GM19438 (cell line): ENCODE data around the gene NUP43.
"Not testable (repeated sequence)": the region's sequence is repeated elsewhere in the genome, so short reads cannot be mapped to it uniquely, and the experiment has no call there.

Experiments used
- ATAC-seq: cut with Tn5 transposase; IDR thresholded peaks from one replicate; pipeline ENCODE4 v1.9.1; 2021; ENCODE audit warnings: low read depth; ENCODE audit not compliant: unreplicated experiment

NUP43 gene

DNA sequence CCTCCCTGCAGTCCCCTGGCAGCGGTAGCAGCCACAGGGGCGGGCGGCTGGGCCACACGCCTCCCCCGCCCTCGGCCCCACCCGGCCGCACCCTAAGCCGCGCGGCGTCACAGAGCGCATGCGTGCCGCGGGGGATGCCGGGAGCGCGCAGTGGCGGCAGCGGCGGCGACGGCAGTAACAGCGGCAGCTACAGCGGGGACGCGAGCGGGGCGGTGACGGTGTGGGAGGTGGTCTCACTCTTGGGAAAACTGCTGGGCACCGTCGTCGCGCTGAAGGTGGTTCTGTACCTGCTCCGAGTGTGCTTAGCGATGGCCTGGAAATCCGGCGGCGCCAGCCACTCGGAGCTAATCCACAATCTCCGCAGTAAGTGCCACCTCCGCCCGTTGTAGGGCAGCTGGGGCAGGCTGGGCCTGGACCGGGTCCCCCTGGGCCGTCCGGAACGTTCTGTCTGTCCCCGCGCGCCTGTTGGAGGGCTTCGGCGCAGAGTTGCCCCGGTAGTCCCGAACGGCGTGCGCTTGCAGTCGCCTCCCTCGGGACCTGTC, 3.3 kb upstream of the NUP43 start, which contains the start of gene PCMT1:
Gene PCMT1, plus strand, starts transcription at position 148 of the 542 bp plus-strand sequence. Its CDS starts 161 bp downstream, at position 309.
- ATAC-seq, result peak; percentile 81

DNA sequence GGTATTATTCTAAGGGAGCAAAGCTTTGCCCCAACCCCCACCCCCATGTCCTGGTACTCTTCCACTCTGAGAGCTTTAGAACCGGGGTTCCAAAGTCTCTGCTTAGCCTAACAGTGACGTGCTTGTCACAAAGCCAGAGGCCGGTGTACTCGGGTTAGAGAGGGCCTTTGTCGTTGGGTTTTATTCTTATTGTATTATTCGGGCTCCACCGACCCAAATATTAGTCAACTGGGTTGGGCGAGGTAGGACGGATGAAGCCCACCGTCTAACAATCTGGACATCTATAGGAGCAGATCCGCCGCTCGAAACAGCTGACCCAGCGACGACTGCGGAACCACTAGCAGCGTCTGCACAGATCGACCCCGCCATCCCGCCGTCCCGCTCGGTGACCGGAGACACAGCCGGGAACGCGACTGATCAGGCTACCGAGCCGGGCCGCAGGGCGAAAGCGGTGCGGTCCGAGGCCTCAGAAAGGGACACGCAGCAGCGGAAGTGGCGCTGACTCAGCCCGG, 2.8 kb upstream of the NUP43 start:
- ATAC-seq, result not testable (repeated sequence)

DNA sequence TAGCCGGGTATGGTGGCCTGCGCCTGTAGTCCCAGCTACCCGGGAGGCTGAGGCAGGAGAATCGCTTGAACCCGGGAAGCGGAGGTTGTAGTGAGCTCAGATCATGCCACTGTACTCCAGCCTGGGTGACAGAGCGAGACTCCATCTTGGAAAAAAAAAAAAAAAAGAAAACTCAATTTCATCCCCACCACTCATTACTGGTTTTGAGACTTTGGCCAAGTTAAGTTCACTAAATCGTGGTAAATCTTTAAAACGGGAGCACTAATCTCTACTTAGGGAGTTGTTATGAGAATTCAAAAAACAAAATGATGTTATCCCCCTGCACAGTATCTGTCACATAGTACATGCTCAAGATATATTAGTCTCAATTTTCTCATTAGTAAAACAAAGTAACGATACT, 1.1 kb downstream of the NUP43 start:
- ATAC-seq, result not testable (repeated sequence)

DNA sequence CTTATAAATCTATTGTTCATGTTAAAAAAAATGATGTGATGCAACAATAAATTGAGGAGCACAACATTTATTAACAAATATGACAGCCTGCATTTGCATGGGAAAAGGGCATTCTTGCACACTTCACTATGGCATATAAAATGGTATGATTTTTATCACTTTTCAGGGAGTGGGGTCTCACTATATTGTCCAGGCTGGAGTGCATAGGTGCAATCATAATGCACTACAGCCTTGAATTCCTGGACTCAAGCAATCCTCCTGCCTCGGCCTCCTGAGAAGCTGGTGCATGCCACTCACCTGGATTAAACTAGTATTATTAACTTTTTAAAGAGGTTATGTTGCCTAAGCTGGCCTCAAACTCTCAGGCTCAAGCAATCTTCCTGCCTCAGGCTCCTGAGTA, 11.4 kb downstream of the NUP43 start:
- ATAC-seq, result no peak

DNA sequence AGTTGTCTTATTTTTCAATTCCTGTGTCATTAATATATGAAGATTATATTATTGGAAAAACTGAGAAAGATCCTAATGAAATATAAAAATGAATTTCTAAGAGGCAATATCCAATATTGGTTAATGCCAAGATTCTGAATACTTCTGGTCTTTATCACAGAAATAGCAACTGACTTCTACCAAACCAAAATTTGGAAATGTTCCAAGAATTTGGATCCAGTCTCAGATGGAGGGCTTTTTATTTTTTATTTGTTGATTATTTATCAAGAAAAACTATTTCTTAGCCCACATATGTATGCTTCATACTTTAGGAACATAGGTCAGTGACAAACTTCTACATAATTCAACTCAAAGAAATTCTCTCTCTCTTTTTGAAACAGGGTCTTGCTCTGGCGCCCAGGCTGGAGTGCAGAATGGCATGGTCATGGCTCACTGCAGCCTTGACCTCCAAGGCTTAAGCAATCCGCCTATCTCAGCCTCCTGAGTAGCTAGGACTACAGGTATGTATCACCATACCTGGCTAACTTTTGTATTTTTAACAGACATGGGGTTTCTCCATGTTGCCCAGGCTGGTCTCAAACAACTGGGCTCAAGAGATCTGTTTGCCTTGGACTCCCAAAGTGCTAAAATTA, 13.1 kb downstream of the NUP43 start:
- ATAC-seq, result no peak

DNA sequence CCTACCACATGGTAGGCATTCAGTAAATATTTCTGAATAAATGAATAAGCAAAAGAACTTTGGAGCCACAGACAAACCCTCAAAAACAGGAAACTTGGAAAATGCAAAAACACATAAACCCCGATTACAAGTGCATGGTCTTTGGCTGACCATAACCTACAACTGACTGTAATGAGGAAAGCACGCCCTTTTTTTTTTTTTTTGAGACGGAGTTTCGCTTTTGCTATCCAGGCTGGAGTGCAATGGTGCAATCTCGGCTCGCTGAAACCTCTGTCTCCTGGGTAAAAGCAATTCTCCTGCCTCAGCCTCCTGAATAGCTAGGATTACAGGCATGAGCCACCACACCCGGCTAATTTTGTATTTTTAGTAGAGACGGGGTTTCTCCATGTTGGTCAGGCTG, 16.5 kb downstream of the NUP43 start:
- ATAC-seq, result no peak

DNA sequence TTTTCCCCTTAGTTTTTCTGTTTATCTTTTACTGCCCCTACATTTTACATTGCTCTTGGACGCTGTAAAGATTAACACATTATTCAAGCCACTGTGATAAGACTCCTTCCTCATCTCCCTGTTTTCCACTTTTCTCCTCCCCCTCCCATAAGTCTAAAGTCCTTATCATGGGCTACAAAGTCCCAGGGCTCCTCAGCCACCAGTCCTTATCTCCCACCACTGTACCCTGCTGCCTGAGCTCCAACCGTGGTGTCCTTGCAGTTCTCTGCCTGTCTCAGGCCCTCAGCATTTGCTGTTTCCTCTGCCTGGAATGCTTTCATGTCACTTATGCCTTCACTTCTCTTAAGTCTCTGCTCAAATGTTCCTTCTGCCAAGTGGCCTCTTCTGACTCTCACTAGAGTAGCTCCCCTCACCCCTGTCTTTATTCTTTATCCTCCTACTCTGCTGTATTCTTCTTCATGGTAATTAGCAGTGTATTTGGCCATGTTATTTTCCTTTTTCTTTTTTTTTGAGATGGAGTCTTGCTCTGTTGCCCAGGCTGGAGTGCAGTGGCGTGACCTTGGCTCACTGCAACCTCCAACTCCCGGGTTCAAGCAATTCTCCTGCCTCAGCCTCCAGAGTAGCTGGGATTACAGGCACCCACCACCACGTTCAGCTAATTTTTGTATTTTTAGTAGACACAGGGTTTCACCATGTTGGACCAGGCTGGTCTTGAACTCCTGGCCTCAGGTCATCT, 17.7 kb downstream of the NUP43 start:
- ATAC-seq, result no peak

DNA sequence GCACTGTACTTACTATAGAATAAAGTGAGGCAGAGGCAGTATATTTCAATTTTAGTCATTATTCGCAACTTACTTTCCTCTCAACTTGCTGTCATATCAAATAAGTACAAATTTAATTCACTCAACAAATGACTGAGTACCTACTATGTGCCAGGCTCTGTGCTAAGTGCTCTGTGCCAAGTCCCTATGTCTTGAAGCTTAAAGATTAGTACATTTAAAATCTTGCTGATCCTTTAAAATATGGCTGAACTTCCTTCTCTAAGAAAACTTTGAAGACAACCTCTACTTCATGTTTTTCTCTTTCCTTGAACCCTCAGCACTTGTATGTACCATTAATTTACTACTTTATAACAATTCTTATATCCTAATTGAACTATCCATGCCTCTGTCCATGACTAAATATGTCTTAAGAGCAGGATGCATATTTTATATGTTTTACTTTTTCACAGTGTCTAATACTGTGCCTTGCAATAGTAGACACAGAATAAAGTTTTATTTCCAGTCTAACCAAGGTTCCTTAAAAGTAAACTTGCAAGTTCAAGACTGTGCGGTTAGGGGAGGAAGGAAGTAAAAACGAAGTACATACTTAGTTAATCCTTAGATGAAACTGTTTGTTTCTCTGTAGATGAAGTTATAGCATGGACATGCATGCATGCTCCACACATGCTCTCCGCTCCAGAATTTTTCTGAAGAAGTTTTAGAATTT, 18.4 kb downstream of the NUP43 start:
- ATAC-seq, result no peak

DNA sequence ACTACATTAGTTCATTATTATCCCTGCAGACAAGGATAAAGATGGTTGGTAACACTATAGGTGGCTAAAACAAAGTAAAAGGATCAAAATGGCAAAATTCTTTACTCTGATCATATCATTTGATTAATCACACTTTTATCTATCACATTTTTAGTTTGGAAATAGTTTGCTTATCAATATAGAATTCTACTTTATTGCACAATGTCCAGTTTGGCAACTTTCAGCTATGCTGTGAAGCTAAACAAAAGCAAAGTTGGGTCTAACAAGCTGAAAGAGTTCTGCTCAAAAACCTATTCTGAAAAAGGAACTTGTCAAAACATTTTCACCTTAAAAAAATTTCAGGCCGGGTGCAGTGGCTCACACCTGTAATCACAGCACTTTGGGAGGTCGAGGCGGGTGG, 20.5 kb downstream of the NUP43 start:
- ATAC-seq, result no peak

DNA sequence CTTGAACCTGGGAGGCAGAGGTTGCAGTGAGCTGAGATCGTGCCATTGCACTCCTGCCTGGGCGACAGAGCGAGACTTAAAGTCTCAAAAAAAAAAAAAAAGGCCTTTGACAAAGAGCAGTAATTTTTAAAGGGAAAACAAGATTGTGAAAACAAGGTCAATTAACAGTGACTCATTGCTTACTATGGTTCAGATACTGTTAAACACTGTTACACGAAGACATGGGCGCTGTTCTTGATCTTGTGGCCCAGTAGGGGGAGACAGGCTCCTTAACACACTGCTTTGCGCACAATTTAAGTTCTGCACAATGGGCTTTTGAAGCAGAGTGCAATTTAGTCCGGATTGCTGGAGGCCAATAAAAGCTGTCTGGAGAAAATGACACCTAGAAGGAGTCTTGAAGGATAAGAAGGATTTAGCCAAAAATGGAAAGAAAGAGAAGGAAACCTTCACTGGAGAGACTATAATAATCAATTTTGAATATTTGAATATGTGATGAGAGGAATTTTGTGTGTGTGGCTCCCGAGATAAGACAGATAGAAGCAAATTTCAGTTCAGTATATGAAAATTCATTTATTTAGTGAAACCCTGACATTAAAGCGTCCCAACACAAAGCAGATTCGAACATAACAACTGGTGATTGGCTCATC, 22.4 kb downstream of the NUP43 start:
- no peak for ATAC-seq

DNA sequence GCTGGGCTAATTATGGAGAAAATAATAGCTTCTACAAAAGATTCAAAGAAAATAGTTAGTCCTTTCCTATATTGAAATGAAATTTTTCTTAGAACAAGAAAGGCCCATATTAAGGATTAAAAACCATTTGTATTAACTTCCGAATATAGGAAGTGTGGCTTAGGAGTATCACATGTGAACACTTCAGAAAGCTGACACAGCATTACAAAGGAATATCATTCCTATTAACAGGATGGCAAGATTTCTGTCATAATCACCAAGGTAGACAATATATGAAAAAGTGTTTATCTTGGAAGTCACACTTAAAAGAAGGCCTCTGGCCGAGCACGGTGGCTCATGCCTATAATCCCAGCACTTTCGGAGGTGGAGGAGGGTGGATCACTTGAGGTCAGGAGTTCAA, 23.1 kb downstream of the NUP43 start:
- no peak for ATAC-seq

DNA sequence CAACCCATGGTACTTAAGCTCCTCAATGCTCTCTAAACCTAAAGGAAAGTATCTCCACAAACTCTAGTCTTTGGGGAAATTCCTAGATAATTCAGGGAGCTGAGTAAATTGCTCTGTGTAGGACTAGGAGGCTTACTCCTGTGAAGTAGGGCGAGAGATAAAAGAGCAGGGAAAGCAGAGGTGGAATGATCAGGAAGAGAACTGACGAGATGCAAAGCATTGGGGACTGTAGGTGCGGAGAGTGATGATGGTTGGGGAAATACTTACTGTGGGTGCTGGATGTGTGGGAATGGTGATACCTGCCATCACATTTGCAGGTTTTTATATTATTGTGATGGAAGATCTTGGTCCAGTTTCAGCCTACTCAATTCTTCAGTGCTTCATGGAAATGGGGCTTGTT, 26.8 kb downstream of the NUP43 start:
- ATAC-seq, result no peak

DNA sequence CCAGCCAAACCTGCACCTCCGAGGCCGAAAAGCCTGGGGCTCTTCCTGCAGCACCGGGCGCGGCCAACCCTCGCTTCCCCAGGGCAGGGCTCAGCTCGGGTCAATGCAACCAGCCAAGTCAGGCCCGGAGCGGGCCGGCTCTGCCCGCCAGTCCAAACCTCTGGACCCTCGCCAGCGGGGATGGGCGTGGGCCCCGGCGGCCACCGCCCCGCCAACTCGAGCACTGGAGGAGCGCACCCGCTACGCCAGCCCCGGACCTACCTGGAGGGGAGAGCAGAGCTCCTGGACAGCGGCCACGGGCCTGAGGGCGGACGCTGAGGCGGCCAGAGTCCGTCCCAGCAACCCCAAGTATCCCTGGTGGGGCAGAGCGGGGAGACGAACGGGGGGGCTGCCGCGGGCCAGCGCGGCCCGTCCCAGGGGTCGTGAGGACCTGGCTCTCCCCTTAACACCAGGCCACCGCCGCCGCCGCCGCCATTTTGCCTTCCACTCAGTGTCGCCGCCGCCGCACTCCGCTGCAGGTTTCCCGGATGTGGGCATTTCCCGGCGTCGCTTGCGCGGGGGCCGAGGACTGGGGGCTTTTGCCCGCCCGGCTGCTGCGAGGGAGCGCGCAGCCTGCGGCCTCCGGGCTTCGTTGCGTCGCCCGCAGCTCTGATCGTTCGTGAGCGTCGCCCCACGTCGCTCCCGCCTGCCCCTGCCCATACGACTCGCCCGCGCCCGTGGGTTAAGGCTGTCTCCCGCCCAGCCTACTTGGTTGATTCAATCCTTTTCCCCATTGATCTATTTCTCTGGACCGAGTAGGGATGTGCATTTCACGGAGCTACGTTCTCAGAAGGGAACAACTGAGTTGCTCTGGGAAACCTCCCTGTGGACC, 28.5 kb downstream of the NUP43 start, which contains the start of gene LATS1:
Gene LATS1, minus strand, starts transcription at position 514 of the 871 bp plus-strand sequence. CDS start 15,975 bp downstream, outside the sequence.
- ATAC-seq, result peak; percentile 83

DNA sequence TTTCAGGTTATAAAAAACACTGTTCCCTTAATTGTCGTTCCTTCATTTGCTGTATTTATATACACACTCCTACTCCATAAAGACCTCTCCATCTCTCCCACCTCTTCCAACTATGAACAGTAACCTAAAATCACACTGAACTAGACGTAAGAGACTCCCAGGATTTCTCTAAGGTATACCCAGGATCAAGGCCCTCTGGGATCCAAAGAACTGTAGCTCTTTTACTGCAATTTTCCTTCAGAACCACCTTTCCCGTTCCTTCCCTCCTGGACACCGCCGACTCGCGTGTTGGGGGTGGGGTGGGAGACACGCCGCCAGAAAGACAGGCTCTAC, 29.1 kb downstream of the NUP43 start:
- ATAC-seq, result no peak

DNA sequence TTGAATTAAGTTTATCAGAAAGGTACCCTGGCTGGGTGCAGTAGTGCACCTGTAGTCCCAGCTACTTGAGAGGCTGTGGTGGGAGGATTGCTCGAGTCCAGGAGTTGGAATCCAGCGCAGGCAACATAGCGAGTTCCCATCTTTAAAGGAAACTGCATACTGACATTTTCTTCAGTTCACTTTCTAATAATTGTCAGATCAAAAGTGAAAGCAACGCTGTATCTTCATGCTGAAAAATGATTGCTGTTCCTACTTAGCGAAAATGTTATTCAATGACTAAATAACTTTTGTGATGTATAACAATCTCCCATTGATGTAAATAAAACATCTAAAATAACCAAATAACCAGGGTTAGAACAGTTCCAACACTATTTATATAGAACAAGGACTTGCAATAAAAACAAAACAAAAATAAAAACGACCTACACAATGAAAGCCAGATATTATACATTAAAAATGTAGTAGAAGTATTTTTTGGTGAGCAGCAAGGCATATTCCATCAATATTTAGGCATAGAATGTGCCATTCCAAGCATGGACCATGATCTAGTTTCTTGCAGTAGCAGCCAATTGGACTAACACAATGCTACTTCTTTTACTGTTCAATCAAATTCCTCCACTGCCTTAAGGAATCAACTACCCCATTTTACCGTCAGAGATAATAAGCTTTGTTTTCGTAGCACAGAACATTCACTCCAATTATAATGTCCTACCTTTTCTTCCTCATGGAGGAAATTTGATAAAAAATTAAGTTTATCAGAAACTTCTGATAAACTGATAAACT, 30.0 kb downstream of the NUP43 start:
- ATAC-seq, result no peak

DNA sequence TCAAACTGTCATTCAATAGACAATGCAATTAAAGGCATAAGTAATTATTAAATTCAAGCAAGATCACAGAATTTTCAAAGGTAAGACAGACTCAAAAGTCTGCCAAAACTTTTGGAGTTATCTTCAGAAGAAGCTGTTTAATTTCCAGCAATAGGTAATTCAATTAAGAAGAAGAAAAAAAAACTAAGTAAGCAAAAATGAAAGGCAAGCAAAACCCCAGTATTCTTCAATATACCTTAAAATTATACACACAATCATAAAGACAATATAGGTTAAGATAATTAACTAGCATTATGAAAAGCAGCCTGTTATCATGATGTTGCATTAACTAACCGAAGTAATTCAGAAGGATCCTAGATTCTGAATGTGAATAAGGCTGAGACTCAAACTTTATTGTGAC, 31.9 kb downstream of the NUP43 start:
- ATAC-seq, result no peak

DNA sequence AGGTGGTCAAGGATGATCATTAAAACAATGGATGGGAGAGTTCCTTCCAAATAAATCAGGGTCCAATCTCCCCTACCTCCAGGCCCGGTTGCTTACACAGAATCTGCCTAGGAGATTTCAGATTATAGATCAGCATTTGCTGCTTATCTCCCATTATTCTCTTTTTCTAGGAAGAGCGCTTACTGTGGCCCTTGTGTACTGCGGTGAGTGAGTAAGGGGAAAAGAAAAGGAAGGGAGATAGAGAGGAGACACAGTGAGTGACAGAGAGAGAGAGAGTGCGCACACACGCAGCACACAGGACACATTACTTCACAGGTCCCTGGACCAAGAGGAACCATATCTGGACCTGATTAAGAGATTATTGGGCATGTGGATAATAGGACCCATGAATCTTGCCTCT, 34.6 kb downstream of the NUP43 start:
- no peak for ATAC-seq

DNA sequence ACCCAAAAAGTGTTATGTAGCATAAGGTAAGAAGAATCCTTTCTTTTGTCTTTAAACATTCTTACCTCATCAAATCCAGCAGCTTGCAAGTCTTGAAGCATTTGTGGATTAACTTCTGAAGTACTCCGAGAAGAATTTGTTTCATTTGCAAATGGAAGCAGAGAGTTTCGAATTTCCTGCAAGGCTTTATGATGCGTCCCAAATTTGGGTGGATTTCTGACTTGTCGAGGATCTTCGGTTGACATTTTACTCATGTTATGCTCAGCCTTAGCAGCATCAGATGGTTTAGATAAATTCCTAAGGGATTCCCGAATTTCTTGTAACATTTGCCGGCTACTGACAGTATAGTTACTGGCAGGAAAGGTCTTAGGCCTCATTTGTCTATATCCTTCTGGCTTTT, 44.6 kb downstream of the NUP43 start:
- ATAC-seq, result no peak

DNA sequence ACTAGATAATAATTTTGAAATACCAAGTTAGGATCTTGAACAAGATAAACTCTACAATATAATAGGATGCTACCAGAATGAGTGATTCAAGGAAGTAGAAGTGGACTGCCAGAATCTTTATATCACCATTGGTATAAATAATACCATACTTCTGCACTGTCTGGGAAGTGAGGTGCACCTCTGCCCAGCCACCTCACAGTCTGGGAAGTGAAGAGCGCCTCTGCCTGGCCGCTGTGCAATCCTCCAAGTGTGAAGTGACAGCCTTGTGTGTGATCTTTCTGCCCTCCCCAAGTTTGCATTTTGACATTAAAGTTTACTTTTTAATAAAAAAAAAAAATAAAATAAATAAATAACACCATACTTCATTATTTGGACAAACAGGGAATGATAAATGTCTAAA, 47.2 kb downstream of the NUP43 start:
- no peak for ATAC-seq
